Epithelial cell of esophagus (primary cell): Measurements from ENCODE around the gene ELAVL3.
A peak's percentile ranks its signal among the peaks of the same experiment; 100 is the strongest.
"Not testable (repeated sequence)": the region's sequence is repeated elsewhere in the genome, so short reads cannot be mapped to it uniquely, and the experiment has no call there.

Source experiments
- DNase-seq: peaks from one replicate; pipeline ENCODE4 v3.0.0; 2010; ENCODE audit warnings: low read depth
- H3K4me3 ChIP-seq: 2 replicates; pipeline ENCODE4 v1.5.1; 2011; ENCODE audit warnings: mild to moderate bottlenecking, low read length, control low read depth
- CTCF ChIP-seq: IDR thresholded peaks from 2 replicates; pipeline ENCODE4 v1.5.1; 2011; ENCODE audit warnings: low read depth, mild to moderate bottlenecking, low read length, control low read depth, inconsistent platforms; ENCODE audit not compliant: insufficient read depth; ENCODE audit errors: missing control alignments

The ELAVL3 gene

GRCh38 chr19:11479898-11480714 lies 740 bp downstream of the ELAVL3 start:
- no peak for DNase-seq
- H3K4me3 ChIP-seq: no peak overlapping the region
- TF ChIP-seq CTCF: no peak

- peak; percentile 41 for DNase-seq
- no peak overlapping the region for H3K4me3 ChIP-seq
- no peak for TF ChIP-seq CTCF
Measured at GRCh38 chr19:11479090-11479897, 1.6 kb downstream of the ELAVL3 start.

- H3K4me3 ChIP-seq: no peak overlapping the region
- no peak for TF ChIP-seq CTCF
- DNase-seq: no peak
Measured at GRCh38 chr19:11478167-11479089, 2.4 kb downstream of the ELAVL3 start.

- no peak for TF ChIP-seq CTCF
- DNase-seq: no peak
- H3K4me3 ChIP-seq: no peak overlapping the region
Measured at GRCh38 chr19:11475861-11476260, 5.0 kb downstream of the ELAVL3 start.

GRCh38 chr19:11475343-11475742 lies 5.5 kb downstream of the ELAVL3 start:
- not testable (repeated sequence) for H3K4me3 ChIP-seq, DNase-seq

GRCh38 chr19:11473725-11474124 lies 7.1 kb downstream of the ELAVL3 start:
- TF ChIP-seq CTCF: no peak
- H3K4me3 ChIP-seq: no peak overlapping the region
- no peak for DNase-seq

GRCh38 chr19:11468266-11468845 lies 12.5 kb downstream of the ELAVL3 start:
- H3K4me3 ChIP-seq: not testable (repeated sequence)
- peak; percentile 38 for DNase-seq
